ENCODE measurements around the gene SGF29.

DNA sequence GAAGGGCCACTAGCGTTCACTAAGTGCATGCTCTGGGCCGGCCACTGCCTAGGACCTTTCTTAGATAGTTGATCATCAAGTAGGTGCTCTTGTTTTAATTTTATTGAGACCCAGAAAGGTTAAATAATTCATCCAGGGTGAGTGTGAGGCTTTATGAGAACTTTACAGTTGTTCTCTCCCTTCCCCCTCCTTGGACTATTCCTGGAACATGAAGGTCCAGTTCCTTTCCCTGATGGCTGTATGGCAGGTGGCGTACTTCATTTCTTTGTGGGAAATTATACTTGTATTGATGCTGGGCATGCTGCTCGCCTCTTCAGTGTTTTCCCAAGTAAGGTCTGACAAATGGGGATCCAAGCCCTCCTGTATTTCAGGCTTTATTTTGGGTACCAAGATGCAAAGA is 8.5 kb downstream of the SGF29 start:
- TF ChIP-seq, protein P1, sequence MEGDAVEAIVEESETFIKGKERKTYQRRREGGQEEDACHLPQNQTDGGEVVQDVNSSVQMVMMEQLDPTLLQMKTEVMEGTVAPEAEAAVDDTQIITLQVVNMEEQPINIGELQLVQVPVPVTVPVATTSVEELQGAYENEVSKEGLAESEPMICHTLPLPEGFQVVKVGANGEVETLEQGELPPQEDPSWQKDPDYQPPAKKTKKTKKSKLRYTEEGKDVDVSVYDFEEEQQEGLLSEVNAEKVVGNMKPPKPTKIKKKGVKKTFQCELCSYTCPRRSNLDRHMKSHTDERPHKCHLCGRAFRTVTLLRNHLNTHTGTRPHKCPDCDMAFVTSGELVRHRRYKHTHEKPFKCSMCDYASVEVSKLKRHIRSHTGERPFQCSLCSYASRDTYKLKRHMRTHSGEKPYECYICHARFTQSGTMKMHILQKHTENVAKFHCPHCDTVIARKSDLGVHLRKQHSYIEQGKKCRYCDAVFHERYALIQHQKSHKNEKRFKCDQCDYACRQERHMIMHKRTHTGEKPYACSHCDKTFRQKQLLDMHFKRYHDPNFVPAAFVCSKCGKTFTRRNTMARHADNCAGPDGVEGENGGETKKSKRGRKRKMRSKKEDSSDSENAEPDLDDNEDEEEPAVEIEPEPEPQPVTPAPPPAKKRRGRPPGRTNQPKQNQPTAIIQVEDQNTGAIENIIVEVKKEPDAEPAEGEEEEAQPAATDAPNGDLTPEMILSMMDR (conservative IDR thresholded peaks at IDR 0.05; ENCODE audit: low read depth, low read length): no peak
- no peak for TF ChIP-seq EZH2phosphoT487 (IDR thresholded peaks at IDR 0.05; ENCODE audit: borderline replicate concordance, low read length)
- TF ChIP-seq EZH2 (IDR thresholded peaks at IDR 0.05; ENCODE audit: low read length, unreplicated experiment): no peak
